Measurements from ENCODE around the gene PAQR8. TPM values are rescaled to one million over a fixed set of nuclear protein-coding genes. Genes with fewer than 3 reads are reported as not detected.

PAQR8 gene
- total and polyA plus RNA-seq, 2 of the 13 experiments (the other 11 are each of a cell fraction or from before 2014, with no cell fraction given): 37.7 to 50.7 TPM

DNA sequence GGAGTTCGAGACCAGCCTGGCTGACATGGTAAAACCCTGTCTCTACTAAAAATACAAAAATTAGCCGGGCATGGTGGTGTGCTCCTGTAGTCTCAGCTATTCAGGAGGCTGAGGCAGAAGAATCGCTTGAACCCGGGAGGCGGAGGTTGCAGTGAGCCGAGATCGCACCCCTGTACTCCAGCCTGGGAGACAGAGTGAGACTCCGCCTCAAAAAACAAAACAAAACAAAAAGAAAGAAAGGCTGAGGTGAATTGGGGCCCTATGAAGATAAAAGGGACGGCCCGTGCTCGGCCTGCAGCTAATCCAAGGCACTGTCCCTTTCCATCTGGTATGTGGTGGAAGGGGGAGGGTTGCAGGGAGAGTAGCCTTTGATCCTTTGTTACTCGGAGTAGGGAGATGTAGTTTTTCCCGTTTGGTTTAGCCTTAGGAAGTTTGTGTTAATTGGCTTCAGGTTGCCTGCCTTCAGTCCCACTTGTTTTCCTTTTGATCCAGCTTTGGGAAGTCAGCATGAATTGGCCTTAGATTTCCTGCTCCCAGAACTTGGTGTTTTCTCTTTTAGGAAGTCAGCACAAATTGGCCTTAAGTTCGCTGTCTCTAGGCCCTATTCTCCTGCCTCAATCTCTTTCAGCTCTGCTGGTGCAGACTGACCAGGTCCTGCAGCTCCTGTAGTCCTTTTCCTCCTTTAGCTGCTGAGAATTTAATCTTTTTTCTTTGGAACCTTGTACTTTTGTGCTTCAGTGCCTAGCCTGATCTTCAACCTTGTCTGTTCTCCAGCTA, 36.1 kb upstream of the PAQR8 start (continued):
- TF ChIP-seq, protein P1, sequence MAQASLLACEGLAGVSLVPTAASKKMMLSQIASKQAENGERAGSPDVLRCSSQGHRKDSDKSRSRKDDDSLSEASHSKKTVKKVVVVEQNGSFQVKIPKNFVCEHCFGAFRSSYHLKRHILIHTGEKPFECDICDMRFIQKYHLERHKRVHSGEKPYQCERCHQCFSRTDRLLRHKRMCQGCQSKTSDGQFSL (CRISPR knock-in tag; IDR thresholded peaks at IDR 0.05): no peak; the same call in 1 of the 2 replicates
- TF ChIP-seq SIN3B (IDR thresholded peaks at IDR 0.05; ENCODE audit: low read length): no peak
- TF ChIP-seq, protein P2, sequence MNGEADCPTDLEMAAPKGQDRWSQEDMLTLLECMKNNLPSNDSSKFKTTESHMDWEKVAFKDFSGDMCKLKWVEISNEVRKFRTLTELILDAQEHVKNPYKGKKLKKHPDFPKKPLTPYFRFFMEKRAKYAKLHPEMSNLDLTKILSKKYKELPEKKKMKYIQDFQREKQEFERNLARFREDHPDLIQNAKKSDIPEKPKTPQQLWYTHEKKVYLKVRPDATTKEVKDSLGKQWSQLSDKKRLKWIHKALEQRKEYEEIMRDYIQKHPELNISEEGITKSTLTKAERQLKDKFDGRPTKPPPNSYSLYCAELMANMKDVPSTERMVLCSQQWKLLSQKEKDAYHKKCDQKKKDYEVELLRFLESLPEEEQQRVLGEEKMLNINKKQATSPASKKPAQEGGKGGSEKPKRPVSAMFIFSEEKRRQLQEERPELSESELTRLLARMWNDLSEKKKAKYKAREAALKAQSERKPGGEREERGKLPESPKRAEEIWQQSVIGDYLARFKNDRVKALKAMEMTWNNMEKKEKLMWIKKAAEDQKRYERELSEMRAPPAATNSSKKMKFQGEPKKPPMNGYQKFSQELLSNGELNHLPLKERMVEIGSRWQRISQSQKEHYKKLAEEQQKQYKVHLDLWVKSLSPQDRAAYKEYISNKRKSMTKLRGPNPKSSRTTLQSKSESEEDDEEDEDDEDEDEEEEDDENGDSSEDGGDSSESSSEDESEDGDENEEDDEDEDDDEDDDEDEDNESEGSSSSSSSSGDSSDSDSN (CRISPR knock-in tag; IDR thresholded peaks at IDR 0.05): no peak; the same call in 1 of the 2 replicates
- TF ChIP-seq, protein P3, sequence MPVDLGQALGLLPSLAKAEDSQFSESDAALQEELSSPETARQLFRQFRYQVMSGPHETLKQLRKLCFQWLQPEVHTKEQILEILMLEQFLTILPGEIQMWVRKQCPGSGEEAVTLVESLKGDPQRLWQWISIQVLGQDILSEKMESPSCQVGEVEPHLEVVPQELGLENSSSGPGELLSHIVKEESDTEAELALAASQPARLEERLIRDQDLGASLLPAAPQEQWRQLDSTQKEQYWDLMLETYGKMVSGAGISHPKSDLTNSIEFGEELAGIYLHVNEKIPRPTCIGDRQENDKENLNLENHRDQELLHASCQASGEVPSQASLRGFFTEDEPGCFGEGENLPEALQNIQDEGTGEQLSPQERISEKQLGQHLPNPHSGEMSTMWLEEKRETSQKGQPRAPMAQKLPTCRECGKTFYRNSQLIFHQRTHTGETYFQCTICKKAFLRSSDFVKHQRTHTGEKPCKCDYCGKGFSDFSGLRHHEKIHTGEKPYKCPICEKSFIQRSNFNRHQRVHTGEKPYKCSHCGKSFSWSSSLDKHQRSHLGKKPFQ (CRISPR knock-in tag; IDR thresholded peaks at IDR 0.05; ENCODE audit: insufficient replicate concordance): no peak
- TF ChIP-seq KLF6 (CRISPR knock-in tag; IDR thresholded peaks at IDR 0.05): no peak
- no peak for TF ChIP-seq ZBTB21 (CRISPR knock-in tag; IDR thresholded peaks at IDR 0.05)
- TF ChIP-seq SMAD9 (CRISPR knock-in tag; IDR thresholded peaks at IDR 0.05): 0 out of 2 replicates have a peak, but pooled peaks have one; percentile 81
- TF ChIP-seq KDM6A (CRISPR knock-in tag; IDR thresholded peaks at IDR 0.05; ENCODE audit: low read depth): peak; percentile 69; the same call in 1 of the 2 replicates
- TF ChIP-seq FOXP1 (IDR thresholded peaks at IDR 0.05): no peak; the same call in 1 of the 2 replicates
- peak; percentile 87 for TF ChIP-seq FOXP1 (CRISPR knock-in tag; IDR thresholded peaks at IDR 0.05)
- TF ChIP-seq, protein P4, sequence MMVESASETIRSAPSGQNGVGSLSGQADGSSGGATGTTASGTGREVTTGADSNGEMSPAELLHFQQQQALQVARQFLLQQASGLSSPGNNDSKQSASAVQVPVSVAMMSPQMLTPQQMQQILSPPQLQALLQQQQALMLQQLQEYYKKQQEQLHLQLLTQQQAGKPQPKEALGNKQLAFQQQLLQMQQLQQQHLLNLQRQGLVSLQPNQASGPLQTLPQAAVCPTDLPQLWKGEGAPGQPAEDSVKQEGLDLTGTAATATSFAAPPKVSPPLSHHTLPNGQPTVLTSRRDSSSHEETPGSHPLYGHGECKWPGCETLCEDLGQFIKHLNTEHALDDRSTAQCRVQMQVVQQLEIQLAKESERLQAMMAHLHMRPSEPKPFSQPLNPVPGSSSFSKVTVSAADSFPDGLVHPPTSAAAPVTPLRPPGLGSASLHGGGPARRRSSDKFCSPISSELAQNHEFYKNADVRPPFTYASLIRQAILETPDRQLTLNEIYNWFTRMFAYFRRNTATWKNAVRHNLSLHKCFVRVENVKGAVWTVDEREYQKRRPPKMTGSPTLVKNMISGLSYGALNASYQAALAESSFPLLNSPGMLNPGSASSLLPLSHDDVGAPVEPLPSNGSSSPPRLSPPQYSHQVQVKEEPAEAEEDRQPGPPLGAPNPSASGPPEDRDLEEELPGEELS (CRISPR knock-in tag; IDR thresholded peaks at IDR 0.05): peak; percentile 98
- no peak for TF ChIP-seq JDP2 (CRISPR knock-in tag; IDR thresholded peaks at IDR 0.05; ENCODE audit: borderline replicate concordance)
- peak; percentile 76; the same call in 1 of the 2 replicates for TF ChIP-seq ZNF256 (CRISPR knock-in tag; conservative IDR thresholded peaks at IDR 0.05)
- TF ChIP-seq HOXA3 (CRISPR knock-in tag; IDR thresholded peaks at IDR 0.05): peak; percentile 76
- TF ChIP-seq, protein P5, sequence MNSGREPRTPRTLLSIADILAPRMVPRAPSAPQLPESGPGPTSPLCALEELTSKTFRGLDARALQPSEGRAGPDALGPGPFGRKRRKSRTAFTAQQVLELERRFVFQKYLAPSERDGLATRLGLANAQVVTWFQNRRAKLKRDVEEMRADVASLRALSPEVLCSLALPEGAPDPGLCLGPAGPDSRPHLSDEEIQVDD (CRISPR knock-in tag; IDR thresholded peaks at IDR 0.05; ENCODE audit: borderline replicate concordance): no peak
- TF ChIP-seq, protein P6, sequence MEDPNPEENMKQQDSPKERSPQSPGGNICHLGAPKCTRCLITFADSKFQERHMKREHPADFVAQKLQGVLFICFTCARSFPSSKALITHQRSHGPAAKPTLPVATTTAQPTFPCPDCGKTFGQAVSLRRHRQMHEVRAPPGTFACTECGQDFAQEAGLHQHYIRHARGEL (CRISPR knock-in tag; IDR thresholded peaks at IDR 0.05): no peak
- no peak for TF ChIP-seq ZNF253 (CRISPR knock-in tag; IDR thresholded peaks at IDR 0.05; ENCODE audit: borderline replicate concordance)
- TF ChIP-seq, protein P7, sequence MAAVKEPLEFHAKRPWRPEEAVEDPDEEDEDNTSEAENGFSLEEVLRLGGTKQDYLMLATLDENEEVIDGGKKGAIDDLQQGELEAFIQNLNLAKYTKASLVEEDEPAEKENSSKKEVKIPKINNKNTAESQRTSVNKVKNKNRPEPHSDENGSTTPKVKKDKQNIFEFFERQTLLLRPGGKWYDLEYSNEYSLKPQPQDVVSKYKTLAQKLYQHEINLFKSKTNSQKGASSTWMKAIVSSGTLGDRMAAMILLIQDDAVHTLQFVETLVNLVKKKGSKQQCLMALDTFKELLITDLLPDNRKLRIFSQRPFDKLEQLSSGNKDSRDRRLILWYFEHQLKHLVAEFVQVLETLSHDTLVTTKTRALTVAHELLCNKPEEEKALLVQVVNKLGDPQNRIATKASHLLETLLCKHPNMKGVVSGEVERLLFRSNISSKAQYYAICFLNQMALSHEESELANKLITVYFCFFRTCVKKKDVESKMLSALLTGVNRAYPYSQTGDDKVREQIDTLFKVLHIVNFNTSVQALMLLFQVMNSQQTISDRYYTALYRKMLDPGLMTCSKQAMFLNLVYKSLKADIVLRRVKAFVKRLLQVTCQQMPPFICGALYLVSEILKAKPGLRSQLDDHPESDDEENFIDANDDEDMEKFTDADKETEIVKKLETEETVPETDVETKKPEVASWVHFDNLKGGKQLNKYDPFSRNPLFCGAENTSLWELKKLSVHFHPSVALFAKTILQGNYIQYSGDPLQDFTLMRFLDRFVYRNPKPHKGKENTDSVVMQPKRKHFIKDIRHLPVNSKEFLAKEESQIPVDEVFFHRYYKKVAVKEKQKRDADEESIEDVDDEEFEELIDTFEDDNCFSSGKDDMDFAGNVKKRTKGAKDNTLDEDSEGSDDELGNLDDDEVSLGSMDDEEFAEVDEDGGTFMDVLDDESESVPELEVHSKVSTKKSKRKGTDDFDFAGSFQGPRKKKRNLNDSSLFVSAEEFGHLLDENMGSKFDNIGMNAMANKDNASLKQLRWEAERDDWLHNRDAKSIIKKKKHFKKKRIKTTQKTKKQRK (IDR thresholded peaks at IDR 0.05; ENCODE audit: low read length): no peak
- TF ChIP-seq ZNF816 (CRISPR knock-in tag; IDR thresholded peaks at IDR 0.05; ENCODE audit: borderline replicate concordance): no peak
